Fibroblast of villous mesenchyme (primary cell): ENCODE measurements around the gene AGT. TPM values are rescaled to one million over a fixed set of nuclear protein-coding genes. Genes with fewer than 3 reads are reported as not detected.

Source experiments
- DNase-seq: peaks from one replicate; pipeline ENCODE4 v3.0.0-alpha.2; 2010; ENCODE audit warnings: low read depth
- H3K4me3 ChIP-seq: 2 replicates; pipeline ENCODE4 v1.5.1; 2011; ENCODE audit warnings: low read depth, mild to moderate bottlenecking, low read length
- total RNA-seq: library from RNA; depleted of rRNA; stranded (reverse); fragments of >200 nt; gene quantifications from 2 replicates; pipeline ENCODE4 v1.2.3, GENCODE V29; 2012
- TF ChIP-seq, protein P1 (sequence below): IDR thresholded peaks from 2 replicates; pipeline ENCODE4 v1.5.1; 2012; ENCODE audit warnings: low read depth, mild to moderate bottlenecking, low read length; ENCODE audit not compliant: insufficient read depth

The AGT gene
- total RNA-seq, 1 donor = not detected

DNA sequence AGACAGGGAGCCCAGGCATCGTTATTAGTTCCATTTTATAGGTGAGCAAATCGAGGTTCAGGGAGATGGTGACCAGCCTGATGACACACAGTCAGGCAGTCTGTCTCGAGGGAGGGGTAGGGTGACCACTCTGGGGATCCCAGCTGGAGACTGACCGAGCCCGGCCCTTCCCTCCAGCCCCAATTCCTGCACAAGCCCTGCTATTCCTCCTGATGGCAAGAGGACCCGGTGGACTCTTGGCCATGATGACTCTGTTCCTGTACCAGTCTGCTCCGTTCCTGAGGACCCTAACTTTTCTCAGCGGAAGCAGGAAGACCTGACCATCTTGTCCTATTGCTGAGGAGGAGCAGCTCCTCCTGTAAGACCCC is 391 bp downstream of the AGT start:
- DNase-seq = no peak
- no peak overlapping the region for H3K4me3 ChIP-seq

DNA sequence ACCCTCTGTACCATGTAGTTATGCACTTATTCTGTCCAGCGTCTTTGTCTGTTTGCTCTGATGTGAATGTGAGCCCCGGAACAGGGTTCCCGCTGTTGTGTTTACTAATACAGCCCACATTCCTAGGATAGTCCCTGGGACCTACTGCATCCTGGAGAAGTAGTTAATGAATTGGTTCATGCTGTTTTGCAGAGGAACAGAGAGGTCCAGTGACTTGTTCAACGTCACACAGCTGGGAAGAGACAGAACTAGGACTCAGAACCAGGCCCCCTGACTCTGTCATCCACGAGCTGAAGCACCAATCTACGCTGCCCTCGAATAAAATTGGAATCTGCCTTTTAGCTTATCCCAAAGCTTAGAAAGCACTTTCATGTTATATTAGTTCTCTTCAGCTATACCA is 784 bp downstream of the AGT start:
- H3K4me3 ChIP-seq = no peak overlapping the region
- TF ChIP-seq, protein P1, sequence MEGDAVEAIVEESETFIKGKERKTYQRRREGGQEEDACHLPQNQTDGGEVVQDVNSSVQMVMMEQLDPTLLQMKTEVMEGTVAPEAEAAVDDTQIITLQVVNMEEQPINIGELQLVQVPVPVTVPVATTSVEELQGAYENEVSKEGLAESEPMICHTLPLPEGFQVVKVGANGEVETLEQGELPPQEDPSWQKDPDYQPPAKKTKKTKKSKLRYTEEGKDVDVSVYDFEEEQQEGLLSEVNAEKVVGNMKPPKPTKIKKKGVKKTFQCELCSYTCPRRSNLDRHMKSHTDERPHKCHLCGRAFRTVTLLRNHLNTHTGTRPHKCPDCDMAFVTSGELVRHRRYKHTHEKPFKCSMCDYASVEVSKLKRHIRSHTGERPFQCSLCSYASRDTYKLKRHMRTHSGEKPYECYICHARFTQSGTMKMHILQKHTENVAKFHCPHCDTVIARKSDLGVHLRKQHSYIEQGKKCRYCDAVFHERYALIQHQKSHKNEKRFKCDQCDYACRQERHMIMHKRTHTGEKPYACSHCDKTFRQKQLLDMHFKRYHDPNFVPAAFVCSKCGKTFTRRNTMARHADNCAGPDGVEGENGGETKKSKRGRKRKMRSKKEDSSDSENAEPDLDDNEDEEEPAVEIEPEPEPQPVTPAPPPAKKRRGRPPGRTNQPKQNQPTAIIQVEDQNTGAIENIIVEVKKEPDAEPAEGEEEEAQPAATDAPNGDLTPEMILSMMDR = no peak
- DNase-seq = no peak

More for the DNA sequence above, 391 bp downstream of the AGT start:
- TF ChIP-seq, protein P1 = no peak

DNA sequence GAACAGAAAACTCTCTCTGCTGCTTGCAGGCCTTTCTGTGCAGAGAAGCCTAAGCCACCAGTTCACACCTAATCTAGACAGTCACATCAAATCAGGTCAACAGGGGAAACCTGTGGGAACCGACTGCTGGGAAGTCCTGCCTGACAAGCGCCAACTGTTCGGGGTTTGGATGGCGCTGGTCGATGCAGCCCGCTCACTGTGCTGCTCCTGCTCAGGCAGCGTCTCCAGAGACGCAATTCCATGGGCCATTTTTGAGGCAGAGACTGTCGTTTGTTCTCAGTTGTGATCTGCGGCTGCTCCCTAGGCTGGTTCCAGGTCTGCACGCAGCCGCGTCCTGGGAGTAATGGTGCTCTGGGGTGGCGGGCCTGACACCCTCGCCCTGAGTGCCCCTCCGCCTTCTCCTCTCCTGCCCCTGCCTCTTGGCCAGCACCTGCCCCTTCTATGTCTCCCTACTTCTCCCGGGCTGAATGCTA is 1.4 kb downstream of the AGT start:
- DNase-seq = no peak
- TF ChIP-seq, protein P1 = no peak
- H3K4me3 ChIP-seq = no peak overlapping the region

DNA sequence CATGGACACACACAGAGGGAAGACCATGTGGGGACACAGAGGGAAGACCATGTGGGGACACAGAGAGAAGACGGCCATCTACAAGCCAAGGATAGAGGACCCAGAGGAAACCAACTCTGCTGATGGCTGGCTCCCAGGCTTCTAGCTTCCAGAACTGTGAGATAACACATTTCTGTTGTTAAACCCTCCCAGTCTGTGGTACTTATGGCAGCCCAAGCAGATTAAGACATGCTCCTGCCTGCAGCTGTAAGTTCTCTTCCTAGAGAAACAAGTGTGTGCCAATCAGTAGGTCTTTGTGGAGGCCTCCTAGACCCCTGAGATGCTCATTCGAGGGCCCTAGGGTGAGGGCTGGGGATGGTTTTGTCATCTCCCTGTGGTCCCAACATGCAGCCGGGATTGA is 2.7 kb downstream of the AGT start:
- TF ChIP-seq, protein P1 = no peak
- DNase-seq = no peak
- H3K4me3 ChIP-seq = no peak overlapping the region

DNA sequence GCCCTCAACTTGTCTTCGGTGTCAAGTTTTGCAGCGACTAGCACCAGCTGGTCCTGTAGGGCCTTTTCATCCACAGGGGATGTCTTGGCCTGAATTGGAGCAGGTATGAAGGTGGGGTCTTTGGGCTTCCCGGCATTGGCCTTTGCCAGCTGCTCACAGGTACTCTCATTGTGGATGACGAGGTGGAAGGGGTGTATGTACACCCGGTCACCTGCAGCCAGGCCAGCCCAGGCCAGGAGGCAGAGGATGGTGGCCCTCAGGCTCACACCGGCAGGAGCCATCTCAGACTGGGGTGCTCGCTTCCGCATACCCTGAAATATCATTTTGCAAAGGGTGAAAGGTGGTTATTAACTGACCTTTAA is 3.4 kb downstream of the AGT start:
- TF ChIP-seq, protein P1 = no peak
- no peak overlapping the region for H3K4me3 ChIP-seq
- no peak for DNase-seq

DNA sequence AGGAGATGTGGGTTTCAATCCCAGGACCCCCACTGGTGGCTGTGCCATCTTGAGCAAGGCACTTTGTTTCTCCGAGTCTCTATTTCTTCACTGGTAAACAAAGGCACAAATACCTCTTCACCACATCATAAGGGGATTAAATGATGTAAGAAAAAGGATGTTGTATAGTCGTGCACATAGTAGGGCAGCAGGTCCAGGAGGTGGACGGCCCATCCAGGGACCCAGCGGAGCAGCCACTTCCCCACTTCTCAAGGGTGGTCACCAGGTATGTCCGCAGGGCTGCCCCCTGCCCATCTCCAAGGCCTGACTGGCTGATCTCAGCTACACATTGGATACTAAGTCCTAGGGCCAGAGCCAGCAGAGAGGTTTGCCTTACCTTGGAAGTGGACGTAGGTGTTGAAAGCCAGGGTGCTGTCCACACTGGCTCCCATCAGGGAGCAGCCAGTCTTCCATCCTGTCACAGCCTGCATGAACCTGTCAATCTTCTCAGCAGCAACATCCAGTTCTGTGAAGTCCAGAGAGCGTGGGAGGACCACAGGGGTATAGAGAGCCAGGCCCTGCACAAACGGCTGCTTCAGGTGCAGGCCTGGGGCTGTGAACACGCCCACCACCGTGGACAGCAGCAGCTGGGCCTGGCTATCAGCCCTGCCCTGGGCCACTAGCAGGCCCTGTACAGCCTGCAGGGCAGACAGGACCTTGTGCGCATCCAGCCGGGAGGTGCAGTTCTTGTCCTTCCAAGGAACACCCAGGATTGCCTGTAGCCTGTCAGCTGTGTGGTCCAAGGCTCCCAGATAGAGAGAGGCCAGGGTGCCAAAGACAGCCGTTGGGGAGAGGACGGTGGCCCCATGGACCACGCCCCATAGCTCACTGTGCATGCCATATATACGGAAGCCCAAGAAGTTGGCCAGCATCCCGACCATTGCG is 4.0 kb downstream of the AGT start:
- H3K4me3 ChIP-seq = no peak overlapping the region
- TF ChIP-seq, protein P1 = no peak
- DNase-seq = no peak
